Measurements from ENCODE around the gene DDX41.

GRCh38 chr5:177498013-177498787 lies 18.6 kb downstream of the DDX41 start:
- TF ChIP-seq CTCF (IDR thresholded peaks at IDR 0.05) (no peak), POLR2A (IDR thresholded peaks at IDR 0.05) (no peak), EP300 (IDR thresholded peaks at IDR 0.05) (no peak)

All from tibial nerve (tissue), 4 donors.